GM19043 (cell line): Measurements from ENCODE around the gene CFAP119.
A peak's percentile ranks its signal among the peaks of the same experiment; 100 is the strongest.

ENCODE experiments used
- ATAC-seq: cut with Tn5 transposase; IDR thresholded peaks from one replicate; pipeline ENCODE4 v1.9.1; 2021; ENCODE audit warnings: low read depth; ENCODE audit not compliant: unreplicated experiment

Gene CFAP119

DNA sequence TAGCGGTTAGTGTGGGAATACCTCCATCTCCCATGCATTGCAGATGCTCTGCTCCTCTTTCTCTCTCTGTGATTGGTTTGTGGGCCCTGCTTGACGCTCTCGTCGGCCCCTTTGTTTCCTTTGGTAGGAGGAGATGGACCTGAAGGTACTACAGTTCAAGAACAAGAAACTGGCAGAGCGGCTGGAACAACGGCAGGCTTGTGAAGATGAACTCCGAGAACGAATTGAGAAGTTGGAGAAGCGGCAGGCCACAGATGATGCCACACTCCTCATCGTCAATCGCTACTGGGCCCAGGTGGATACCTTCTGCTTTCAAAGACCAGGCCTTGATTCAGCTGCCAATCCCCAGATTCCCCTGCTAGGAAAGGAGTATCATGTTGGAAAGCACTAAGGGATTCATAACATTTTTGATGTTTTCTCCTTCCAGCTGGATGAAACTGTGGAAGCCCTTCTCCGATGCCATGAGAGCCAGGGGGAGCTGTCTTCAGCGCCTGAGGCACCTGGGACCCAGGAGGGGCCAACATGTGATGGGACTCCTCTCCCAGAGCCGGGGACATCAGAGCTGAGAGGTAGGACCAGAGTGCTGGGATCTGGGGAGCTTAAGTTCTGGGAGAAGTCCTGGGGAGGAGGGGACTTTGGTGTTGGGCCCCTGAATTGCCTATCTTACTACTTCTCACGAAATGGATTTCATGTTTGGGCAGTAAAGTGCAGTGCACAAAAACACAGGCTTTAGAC, 1.3 kb upstream of the CFAP119 start:
- no peak for ATAC-seq

GRCh38 chr16:30761427-30761927, 385 bp downstream of the CFAP119 start:
- peak; percentile 26 for ATAC-seq

DNA sequence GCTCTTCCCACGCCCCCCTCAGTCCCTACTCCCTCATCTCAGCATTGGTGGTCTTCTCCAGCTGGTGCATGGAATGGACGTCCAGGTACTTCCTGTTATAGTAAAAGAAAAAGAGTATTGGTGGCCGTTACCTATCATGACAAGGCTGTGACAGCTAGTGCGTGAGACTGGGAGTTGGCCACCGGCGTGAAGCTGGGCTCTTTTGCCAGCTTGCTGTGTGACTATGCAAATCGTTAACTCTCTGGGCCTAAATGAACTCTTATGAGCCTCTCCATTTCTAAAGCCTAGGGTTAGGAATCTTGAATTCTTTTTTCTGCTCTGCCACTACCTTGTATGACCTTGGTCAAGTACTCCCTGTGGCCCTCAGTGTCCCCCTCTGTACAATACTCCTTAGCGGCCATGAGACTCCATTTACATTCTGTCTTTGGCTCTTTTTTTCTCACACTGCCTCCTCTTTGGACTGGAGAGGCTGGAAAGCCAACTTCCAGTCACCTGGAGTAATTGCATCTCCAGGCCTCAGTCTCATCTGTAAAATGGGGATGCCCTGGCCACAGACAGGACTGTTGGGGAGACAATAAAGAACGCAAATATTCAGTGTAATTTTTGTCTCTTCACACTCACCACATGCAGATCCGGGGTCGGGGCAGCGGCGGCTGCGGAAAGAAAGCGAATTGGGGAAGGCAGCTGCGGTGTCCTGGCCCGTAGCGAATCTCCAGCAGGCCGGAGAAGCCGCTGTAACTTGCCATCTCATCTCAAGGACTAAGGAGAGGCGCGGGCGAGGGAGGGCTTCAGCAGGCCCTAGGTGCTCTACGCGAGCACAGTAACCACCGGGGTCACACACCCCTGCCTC, 1.1 kb downstream of the CFAP119 start:
- ATAC-seq: no peak

DNA sequence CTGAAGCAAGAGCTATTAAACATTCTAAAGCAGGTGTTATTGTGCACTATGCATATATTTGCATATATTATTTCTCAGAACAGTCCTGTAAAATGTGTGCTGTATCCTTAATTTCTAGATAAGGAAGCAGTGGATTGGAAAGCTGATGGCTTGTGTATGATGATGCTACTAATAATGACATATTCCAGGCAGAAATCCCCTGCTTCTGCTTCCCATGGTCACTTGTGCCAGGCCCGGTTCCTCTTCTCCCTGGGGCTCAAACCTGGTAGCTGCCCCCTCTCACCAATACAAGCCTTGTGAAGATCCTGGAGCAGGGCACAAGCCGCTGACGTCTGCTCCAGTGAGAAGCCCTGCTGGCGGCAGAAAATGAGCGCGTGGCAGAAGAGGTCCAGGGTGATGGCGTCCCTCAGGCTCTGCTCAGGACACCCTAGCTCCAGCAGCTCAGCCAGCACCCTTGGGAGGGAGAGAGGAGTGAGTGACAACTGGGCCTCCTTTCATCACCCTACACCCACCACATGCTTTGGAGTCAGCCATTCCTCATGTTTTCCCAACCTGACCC, 1.8 kb downstream of the CFAP119 start:
- ATAC-seq: no peak

DNA sequence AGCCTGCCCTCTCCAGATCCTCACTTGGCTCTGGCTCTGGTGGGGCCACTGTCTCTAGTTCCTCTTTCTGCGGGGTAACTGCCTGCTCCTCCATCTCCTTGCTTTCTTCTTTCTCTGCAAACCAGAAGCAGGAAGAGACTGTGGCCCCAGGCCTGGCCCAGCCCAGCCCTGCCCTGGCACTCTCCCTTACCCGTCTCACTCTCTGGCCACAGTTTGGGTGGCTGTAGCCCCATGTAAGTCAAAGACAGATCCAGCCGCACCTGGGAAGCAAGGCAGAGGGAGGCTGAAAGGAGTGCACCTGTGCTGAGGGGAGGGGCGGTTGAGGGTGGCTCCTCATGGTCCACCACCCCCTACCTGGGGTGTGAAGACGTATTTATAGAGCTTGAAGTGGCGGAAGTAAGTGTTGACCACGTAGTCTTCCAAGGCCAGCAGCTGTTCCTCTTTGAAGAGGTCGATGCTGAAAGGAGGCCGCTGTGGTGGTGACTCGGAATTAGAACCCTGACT, 2.8 kb downstream of the CFAP119 start:
- ATAC-seq: no peak

DNA sequence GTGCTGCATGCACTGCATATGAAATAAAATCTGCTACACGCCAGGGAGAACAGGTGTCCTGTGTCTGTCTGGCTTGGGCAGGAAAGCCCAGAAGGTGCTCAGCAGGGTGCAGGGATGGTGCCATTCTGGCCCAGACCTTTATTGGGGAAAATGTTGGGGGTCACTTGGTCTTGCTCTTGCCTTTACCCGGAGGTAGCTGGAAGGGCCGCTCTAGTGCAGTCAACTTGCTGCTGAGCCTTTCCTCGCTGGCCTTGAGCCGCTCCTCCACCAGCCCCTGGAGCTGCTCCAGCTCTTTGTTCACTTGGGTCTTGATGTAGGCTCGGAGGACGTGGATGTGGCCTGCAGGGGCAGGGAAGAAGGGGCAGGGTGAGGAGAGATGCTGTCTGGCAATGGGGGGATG, 4.5 kb downstream of the CFAP119 start:
- ATAC-seq: no peak

DNA sequence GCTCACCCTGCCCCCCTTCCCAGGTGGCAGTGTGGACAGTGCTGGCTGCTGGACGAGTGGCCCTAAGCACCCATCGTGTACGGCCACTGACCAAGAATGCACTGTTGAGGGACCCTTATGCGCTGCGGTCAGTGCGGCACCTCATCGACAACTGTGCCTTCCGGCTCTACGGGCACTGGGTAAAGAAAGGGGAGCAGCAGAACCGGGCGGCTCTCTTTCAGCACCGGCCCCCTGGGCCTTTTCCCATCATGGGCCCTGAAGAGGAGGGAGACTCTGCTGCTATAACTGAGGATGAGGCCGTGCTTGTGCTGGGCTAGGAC, 5.1 kb downstream of the CFAP119 start:
- no peak for ATAC-seq

DNA sequence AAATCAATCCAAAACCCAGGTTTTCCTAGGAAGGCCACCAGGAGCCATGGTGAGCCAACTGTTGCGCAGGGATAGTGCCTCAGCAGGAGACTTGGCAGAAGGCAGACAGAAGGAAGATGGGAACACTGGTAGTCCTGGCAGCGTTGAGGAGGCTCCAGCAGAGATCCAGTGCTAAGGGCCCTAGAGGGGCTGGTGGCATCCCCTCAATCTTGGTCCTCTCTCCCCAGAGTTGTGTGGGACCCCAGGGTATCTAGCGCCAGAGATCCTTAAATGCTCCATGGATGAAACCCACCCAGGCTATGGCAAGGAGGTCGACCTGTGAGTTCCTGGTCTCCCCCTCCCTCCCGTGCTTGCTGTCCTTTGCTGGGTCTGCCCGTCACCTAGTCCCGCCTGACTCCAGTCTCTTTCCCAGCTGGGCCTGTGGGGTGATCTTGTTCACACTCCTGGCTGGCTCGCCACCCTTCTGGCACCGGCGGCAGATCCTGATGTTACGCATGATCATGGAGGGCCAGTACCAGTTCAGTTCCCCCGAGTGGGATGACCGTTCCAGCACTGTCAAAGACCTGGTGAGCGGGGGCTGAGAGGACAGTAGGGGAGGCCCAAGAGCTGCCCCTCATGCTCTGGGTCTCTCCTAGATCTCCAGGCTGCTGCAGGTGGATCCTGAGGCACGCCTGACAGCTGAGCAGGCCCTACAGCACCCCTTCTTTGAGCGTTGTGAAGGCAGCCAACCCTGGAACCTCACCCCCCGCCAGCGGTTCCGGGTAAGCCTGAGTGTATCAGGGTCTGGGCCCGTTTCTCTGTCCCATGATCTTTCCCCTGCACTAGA, 5.7 kb downstream of the CFAP119 start:
- no peak for ATAC-seq

DNA sequence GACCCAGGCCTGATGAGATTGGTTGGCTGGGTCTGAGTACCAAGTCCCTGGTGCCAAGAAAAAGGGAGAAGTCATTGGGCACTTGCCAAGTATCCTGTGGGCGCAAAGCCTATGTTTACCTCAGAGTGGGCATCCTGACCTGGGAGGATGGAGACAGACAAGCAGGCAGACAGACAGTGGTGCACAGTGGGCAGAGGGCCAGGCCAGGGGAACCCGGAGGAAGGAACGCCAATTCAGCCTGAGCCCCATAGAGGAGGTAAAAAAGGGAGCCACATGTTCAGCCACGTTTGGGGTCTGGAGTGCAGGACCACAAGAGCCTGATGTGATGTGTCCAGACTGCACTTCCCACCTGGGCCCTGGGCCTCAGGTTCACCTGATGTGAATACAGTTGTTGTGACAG, 8.3 kb downstream of the CFAP119 start:
- no peak for ATAC-seq

DNA sequence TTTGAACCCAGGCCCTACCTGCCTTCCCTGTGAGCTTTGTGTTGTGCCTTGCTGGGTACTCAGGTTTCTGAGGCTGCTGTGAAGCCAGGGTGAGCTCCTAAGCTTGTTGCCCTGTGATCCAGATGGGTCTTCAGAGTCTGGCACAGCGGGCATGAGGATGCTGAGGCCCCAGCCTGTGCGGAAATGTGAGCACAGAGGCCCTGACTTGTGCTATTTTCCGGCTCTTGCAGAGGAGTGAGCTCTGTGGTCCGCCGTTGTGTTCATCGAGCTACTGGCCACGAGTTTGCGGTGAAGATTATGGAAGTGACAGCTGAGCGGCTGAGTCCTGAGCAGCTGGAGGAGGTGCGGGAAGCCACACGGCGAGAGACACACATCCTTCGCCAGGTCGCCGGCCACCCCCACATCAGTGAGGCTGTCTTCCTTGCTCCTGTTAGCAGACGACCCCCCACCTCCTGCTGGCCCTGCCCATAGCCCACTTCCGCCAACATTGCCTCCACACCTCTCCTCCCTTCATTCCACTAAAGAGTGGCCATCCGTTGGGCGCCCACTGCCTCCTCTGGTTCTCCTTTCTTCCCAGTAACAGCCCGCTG, 10.9 kb downstream of the CFAP119 start:
- no peak for ATAC-seq

DNA sequence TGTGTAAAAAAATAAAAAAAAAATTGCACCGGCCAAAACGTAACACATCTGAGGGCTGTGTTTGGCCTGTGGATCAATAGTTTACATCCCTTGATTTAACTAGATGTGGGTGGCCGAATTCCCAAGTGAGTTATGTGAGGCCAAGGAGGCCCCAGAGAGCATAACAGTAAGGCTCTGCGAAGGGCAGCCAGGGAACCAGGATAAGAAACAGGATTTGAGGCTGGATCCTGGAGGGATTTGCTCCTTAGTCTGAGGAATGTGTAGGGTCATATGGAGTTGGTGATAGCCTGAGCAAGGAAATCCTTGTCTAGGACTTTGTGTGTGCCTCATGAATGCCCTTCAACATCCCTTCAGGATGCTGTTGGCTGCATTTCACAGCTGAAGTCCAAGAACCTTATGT, 11.7 kb downstream of the CFAP119 start:
- ATAC-seq: no peak

GRCh38 chr16:30748634-30749445, 13.0 kb downstream of the CFAP119 start:
- no peak for ATAC-seq

GRCh38 chr16:30747799-30748633, 13.8 kb downstream of the CFAP119 start, which contains the start of gene PHKG2:
TSS of gene PHKG2 (plus strand) at chr16:30748425. CDS start at chr16:30748821, 396 bp downstream.
- peak; percentile 97 for ATAC-seq

DNA sequence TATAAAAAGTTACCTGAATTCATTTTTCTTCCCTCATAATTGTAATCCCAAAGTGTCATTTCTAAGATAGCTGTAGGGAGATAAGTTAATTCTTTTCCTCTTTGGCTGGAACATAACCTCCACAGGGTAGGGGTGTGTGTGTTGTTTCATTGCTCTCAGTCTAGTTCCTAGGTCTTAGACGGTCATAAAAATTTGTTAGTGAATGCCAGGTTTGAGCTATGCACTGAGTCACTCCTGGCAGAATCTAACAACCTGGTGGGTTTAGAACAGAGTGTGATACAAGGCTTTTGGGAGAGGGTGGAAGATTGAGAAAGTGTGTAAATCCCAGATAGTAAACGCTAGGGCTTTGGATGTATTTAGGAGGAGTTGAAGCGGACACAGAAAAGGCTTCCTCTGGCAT, 14.5 kb downstream of the CFAP119 start:
- ATAC-seq: no peak

DNA sequence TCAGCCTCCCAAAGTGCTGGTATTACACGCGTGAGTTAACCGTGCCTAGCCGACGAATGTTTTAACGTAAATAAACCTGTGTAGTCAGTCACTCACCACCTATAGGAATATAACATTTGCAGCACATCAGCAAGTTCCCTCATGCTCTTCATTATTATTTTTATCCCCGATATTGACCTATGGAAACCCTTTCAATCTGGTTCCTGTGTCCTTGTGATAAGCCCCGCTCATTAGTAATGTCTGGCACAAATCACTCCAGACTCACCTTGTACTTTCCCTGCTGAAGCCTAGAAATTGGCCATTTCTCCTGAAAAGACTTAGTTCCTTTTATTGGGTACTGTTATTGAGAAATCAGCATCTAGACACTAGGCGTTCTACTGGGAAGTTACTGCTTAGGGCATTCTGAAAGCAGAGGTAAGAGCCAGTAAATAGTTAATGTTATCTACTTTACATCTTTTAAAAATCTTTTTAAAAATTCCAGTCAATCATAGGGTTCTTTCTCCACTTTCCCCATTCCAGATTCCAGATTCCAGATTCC, 15.2 kb downstream of the CFAP119 start:
- ATAC-seq: no peak

DNA sequence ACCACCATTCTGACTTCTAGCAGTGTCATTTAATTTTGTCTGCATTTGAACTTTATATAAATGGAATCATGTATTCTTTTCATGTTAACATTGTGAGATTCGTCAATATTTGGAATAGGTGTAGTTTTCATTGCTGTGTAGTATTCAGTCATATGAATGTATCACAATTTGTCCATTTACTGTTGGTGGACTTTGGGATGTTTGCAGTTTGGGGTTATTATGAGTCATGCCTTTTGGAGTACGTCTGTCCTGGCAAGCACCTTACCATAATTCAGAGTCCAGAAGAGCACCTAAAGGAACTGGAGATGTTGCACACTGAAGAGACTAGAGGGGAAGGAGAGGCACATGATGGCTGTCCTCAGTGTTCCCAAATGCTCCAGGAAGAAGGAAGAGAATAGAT, 16.8 kb downstream of the CFAP119 start:
- ATAC-seq: no peak

DNA sequence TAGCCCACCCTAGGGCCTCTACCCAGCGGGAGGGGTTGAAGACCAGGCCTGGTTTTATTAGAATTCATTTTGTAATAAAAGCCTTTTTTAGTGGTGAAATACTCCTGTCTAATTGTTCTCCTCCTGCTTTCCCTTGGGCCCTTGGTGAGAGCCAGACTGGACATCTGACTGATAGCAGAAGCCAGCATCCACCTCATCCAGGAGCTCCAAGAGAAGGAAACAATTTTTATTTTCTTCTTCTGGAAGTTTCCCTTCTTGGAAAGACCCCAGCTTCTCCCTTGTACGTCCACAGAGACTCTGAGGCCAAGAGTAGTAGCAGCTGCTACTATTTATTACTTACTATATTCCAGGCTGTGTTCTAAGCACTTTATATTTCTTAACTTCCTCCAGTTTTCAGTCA, 17.7 kb downstream of the CFAP119 start:
- ATAC-seq: no peak

DNA sequence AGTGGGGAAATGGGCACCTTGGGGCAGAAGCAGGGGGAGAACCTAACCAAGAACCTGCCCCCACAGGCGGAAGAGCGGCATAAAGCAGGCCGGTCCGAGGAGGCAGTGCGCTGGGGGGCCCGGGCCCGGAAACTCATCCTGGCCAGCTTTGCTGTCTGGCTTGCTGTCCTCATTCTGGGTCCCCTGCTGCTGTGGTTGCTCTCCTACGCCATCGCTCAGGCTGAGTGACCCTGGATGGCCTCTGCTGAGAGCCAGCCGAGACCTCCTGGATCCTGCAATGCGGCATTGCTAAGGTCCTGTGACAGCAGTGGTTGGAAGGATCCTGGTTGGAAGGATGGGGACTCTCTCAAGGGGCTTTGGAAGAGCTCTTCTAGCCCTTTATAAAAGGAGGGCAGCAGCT, 18.1 kb downstream of the CFAP119 start:
- no peak for ATAC-seq
